DOHH2 (cell line): ENCODE results near the gene DDIT4.

Experiments
- H3F3A ChIP-seq: fragments of 200-600 bp; sonication (generic), shearing (Covaris generic); 2 replicates; pipeline ENCODE4 v1.6.0; 2016; ENCODE audit warnings: antibody characterized with exemption, mild to moderate bottlenecking; ENCODE audit not compliant: control insufficient read depth, insufficient read depth
- H3K27ac ChIP-seq: fragments of 200-600 bp; sonication (generic); 2 replicates; pipeline ENCODE4 v1.5.1; 2014; ENCODE audit warnings: low read depth, mild to moderate bottlenecking, low read length, moderate library complexity
- H3K27me3 ChIP-seq: fragments of 200-600 bp; sonication (generic); 2 replicates; pipeline ENCODE4 v1.6.1; 2014; ENCODE audit warnings: mild to moderate bottlenecking, low read length, mixed read lengths; ENCODE audit not compliant: control insufficient read depth
- H3K36me3 ChIP-seq: fragments of 200-600 bp; sonication (generic); 2 replicates; pipeline ENCODE4 v1.6.1; 2014; ENCODE audit warnings: mild to moderate bottlenecking, low read length, moderate library complexity, mixed read lengths; ENCODE audit not compliant: control insufficient read depth
- H3K4me1 ChIP-seq: fragments of 200-600 bp; sonication (generic); 2 replicates; pipeline ENCODE4 v1.6.1; 2014; ENCODE audit warnings: mild to moderate bottlenecking, low read length, mixed read lengths; ENCODE audit not compliant: control insufficient read depth
- H3K4me2 ChIP-seq: fragments of 200-600 bp; sonication (generic); 2 replicates; pipeline ENCODE4 v1.6.0; 2014; ENCODE audit warnings: mild to moderate bottlenecking, low read length, moderate library complexity
- H3K4me3 ChIP-seq: fragments of 200-600 bp; sonication (generic); 2 replicates; pipeline ENCODE4 v1.5.1; 2014; ENCODE audit warnings: mild to moderate bottlenecking, low read length, mixed read lengths
- H3K79me2 ChIP-seq: fragments of 200-600 bp; sonication (generic); 2 replicates; pipeline ENCODE4 v1.6.1; 2014; ENCODE audit warnings: mild to moderate bottlenecking, low read length, mixed read lengths; ENCODE audit not compliant: control insufficient read depth
- H3K9me2 ChIP-seq: fragments of 200-600 bp; sonication (generic); replicated peaks from 2 replicates; pipeline ENCODE4 v1.6.1; 2014; ENCODE audit warnings: mild to moderate bottlenecking, low read length, mixed read lengths; ENCODE audit not compliant: control insufficient read depth
- H3K9me3 ChIP-seq: fragments of 200-600 bp; sonication (generic); 2 replicates; pipeline ENCODE4 v1.6.1; 2014; ENCODE audit warnings: antibody characterized with exemption, low read length, mixed read lengths; ENCODE audit not compliant: control insufficient read depth, insufficient read depth
- H4K20me1 ChIP-seq: fragments of 200-600 bp; sonication (generic); 2 replicates; pipeline ENCODE4 v1.6.0; 2014; ENCODE audit warnings: low read depth, mild to moderate bottlenecking, antibody characterized with exemption, low read length, moderate library complexity; ENCODE audit not compliant: control insufficient read depth, insufficient read depth
- EZH2phosphoT487 ChIP-seq: fragments of 200-600 bp; sonication (generic); IDR thresholded peaks from 2 replicates; pipeline ENCODE4 v1.6.1; 2017; ENCODE audit warnings: borderline replicate concordance, mild to moderate bottlenecking, antibody characterized with exemption, low read length, moderate library complexity, mixed read lengths
- TF ChIP-seq, protein P1 (sequence below): fragments of 200-600 bp; sonication (generic); IDR thresholded peaks from one replicate; pipeline ENCODE4 v1.5.1; 2014; ENCODE audit warnings: antibody characterized with exemption, mild to moderate bottlenecking, low read depth, low read length; ENCODE audit not compliant: poor library complexity, severe bottlenecking

The DDIT4 gene

GRCh38 chr10:72272689-72273409 is 875 bp upstream of the DDIT4 start:
- Histone ChIP-seq H3K9me3 (no peaks in the 10 kb centered on the region), H3K4me1 (peaks cover 38% of the 10 kb centered on the region), H3K27ac (peak overlapping the region; percentile 59), H3F3A (peaks cover 41% of the 10 kb centered on the region), H3K27me3 (no peaks in the 10 kb centered on the region; the same call in 1 of the 2 replicates), H3K9me2 (no peaks in the 10 kb centered on the region), H3K4me3 (peak overlapping the region; percentile 95), H4K20me1 (peaks cover 18% of the 10 kb centered on the region; the same call in 1 of the 2 replicates), H3K4me2 (peak overlapping the region; percentile 96), H3K36me3 (peaks cover 29% of the 10 kb centered on the region), H3K79me2 (peaks cover 21% of the 10 kb centered on the region)
- TF ChIP-seq EZH2phosphoT487, result no peak
- TF ChIP-seq, protein P1, sequence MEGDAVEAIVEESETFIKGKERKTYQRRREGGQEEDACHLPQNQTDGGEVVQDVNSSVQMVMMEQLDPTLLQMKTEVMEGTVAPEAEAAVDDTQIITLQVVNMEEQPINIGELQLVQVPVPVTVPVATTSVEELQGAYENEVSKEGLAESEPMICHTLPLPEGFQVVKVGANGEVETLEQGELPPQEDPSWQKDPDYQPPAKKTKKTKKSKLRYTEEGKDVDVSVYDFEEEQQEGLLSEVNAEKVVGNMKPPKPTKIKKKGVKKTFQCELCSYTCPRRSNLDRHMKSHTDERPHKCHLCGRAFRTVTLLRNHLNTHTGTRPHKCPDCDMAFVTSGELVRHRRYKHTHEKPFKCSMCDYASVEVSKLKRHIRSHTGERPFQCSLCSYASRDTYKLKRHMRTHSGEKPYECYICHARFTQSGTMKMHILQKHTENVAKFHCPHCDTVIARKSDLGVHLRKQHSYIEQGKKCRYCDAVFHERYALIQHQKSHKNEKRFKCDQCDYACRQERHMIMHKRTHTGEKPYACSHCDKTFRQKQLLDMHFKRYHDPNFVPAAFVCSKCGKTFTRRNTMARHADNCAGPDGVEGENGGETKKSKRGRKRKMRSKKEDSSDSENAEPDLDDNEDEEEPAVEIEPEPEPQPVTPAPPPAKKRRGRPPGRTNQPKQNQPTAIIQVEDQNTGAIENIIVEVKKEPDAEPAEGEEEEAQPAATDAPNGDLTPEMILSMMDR, result peak; percentile 11

DNA sequence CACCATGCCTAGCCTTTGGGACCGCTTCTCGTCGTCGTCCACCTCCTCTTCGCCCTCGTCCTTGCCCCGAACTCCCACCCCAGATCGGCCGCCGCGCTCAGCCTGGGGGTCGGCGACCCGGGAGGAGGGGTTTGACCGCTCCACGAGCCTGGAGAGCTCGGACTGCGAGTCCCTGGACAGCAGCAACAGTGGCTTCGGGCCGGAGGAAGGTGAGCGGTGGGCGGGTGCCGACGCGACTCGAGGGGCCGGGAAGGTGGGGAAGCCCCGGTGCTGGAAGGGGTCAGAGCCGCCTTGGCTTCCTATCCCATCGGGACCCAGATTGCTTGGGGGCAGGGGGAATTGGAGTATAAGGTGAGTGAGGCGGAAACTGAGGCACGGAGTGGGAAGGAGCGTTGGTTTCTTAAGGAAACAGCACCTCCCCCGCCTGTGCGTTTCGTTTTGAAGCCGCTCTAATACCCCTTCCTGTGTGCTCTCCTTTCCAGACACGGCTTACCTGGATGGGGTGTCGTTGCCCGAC is 547 bp downstream of the DDIT4 start:
- peaks cover 18% of the 10 kb centered on the region; the same call in 1 of the 2 replicates for H4K20me1 ChIP-seq
- peak overlapping the region; percentile 77 for H3K27ac ChIP-seq
- H3K4me3 ChIP-seq, result peak overlapping the region; percentile 95
- peak overlapping the region; percentile 96 for H3K4me2 ChIP-seq
- TF ChIP-seq, protein P1, result no peak
- no peak for TF ChIP-seq EZH2phosphoT487
- H3K9me2 ChIP-seq, result no peaks in the 10 kb centered on the region
- H3K79me2 ChIP-seq, result peaks cover 21% of the 10 kb centered on the region
- no peaks in the 10 kb centered on the region for H3K9me3 ChIP-seq
- peaks cover 38% of the 10 kb centered on the region for H3K4me1 ChIP-seq
- H3K27me3 ChIP-seq, result no peaks in the 10 kb centered on the region; the same call in 1 of the 2 replicates
- peaks cover 41% of the 10 kb centered on the region for H3F3A ChIP-seq
- H3K36me3 ChIP-seq, result peaks cover 29% of the 10 kb centered on the region

DNA sequence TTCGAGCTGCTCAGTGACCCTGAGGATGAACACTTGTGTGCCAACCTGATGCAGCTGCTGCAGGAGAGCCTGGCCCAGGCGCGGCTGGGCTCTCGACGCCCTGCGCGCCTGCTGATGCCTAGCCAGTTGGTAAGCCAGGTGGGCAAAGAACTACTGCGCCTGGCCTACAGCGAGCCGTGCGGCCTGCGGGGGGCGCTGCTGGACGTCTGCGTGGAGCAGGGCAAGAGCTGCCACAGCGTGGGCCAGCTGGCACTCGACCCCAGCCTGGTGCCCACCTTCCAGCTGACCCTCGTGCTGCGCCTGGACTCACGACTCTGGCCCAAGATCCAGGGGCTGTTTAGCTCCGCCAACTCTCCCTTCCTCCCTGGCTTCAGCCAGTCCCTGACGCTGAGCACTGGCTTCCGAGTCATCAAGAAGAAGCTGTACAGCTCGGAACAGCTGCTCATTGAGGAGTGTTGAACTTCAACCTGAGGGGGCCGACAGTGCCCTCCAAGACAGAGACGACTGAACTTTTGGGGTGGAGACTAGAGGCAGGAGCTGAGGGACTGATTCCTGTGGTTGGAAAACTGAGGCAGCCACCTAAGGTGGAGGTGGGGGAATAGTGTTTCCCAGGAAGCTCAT is 1.1 kb downstream of the DDIT4 start:
- peaks cover 21% of the 10 kb centered on the region for H3K79me2 ChIP-seq
- H3K9me2 ChIP-seq, result no peaks in the 10 kb centered on the region
- H3K9me3 ChIP-seq, result no peaks in the 10 kb centered on the region
- H3K27ac ChIP-seq, result peak overlapping the region; percentile 77
- peaks cover 41% of the 10 kb centered on the region for H3F3A ChIP-seq
- peaks cover 38% of the 10 kb centered on the region for H3K4me1 ChIP-seq
- no peak for TF ChIP-seq EZH2phosphoT487
- TF ChIP-seq, protein P1, result peak; percentile 94
- peak overlapping the region; percentile 96 for H3K4me2 ChIP-seq
- peaks cover 29% of the 10 kb centered on the region for H3K36me3 ChIP-seq
- no peaks in the 10 kb centered on the region; the same call in 1 of the 2 replicates for H3K27me3 ChIP-seq
- H3K4me3 ChIP-seq, result peak overlapping the region; percentile 95
- H4K20me1 ChIP-seq, result peaks cover 18% of the 10 kb centered on the region; the same call in 1 of the 2 replicates
